Kasumi-1 (cell line): ENCODE results near the gene TMEM163.

Source experiments
- DNase-seq, 2 experiments: peaks; one replicate each; lab custom pipeline; 2025; lab: John Stamatoyannopoulos, UW

TMEM163 gene

GRCh38 chr2:134410006-134410405 is 308.8 kb downstream of the TMEM163 start:
- no peak for DNase-seq

- no peak for DNase-seq
These were observed 310.0 kb downstream of the TMEM163 start for GRCh38 chr2:134408791-134409190.

GRCh38 chr2:134408386-134408785 is 310.4 kb downstream of the TMEM163 start:
- no peak for DNase-seq

GRCh38 chr2:134407154-134407890 is 311.5 kb downstream of the TMEM163 start:
- no peak for DNase-seq

- no peak for DNase-seq
These were observed 312.1 kb downstream of the TMEM163 start for GRCh38 chr2:134406736-134407135.

GRCh38 chr2:134406311-134406710 is 312.5 kb downstream of the TMEM163 start:
- no peak for DNase-seq
